HG02678 (cell line): Measurements from ENCODE around the gene B4GAT1.
"Not testable (repeated sequence)": the region's sequence is repeated elsewhere in the genome, so short reads cannot be mapped to it uniquely, and the experiment has no call there.

ENCODE experiments used
- ATAC-seq: cut with Tn5 transposase; IDR thresholded peaks from one replicate; pipeline ENCODE4 v1.9.1; 2021; ENCODE audit warnings: mild to moderate bottlenecking, moderate library complexity; ENCODE audit not compliant: unreplicated experiment

The B4GAT1 gene

GRCh38 chr11:66326261-66327111, 20.9 kb downstream of the B4GAT1 start:
- no peak for ATAC-seq

GRCh38 chr11:66325263-66325671, 22.2 kb downstream of the B4GAT1 start:
- no peak for ATAC-seq

GRCh38 chr11:66324664-66325063, 22.8 kb downstream of the B4GAT1 start:
- no peak for ATAC-seq

GRCh38 chr11:66323684-66324083, 23.7 kb downstream of the B4GAT1 start:
- ATAC-seq: no peak

- no peak for ATAC-seq
Observed at GRCh38 chr11:66322732-66323427, 24.5 kb downstream of the B4GAT1 start.

- no peak for ATAC-seq
Observed at GRCh38 chr11:66321606-66322005, 25.8 kb downstream of the B4GAT1 start.

GRCh38 chr11:66320748-66321147, 26.7 kb downstream of the B4GAT1 start:
- ATAC-seq: not testable (repeated sequence)

- not testable (repeated sequence) for ATAC-seq
Observed at GRCh38 chr11:66320289-66320688, 27.1 kb downstream of the B4GAT1 start.

- no peak for ATAC-seq
Observed at GRCh38 chr11:66318600-66318970, 28.8 kb downstream of the B4GAT1 start.

GRCh38 chr11:66317723-66318599, 29.5 kb downstream of the B4GAT1 start:
- no peak for ATAC-seq

GRCh38 chr11:66317322-66317722, 30.1 kb downstream of the B4GAT1 start:
- no peak for ATAC-seq

GRCh38 chr11:66316849-66317251, 30.6 kb downstream of the B4GAT1 start, which contains the start of gene CD248:
CD248 (minus strand) TSS chr11:66317044; CDS start chr11:66317027, 17 bp downstream.
- ATAC-seq: no peak

- no peak for ATAC-seq
Observed at GRCh38 chr11:66315921-66316811, 31.3 kb downstream of the B4GAT1 start.

- ATAC-seq: no peak
Observed at GRCh38 chr11:66315498-66315885, 31.9 kb downstream of the B4GAT1 start.

GRCh38 chr11:66314561-66315497, 32.6 kb downstream of the B4GAT1 start:
- no peak for ATAC-seq

- no peak for ATAC-seq
Observed at GRCh38 chr11:66314186-66314501, 33.3 kb downstream of the B4GAT1 start.

- no peak for ATAC-seq
Observed at GRCh38 chr11:66313321-66314185, 33.9 kb downstream of the B4GAT1 start.
